Esophagus muscularis mucosa (tissue), 4 donors: Measurements from ENCODE around the gene NTRK3.

Source experiments
- EP300 ChIP-seq: sonication (generic); formaldehyde crosslinking; IDR thresholded peaks from one replicate; pipeline ENCODE4 v1.6.1; 2017; ENCODE audit warnings: antibody characterized with exemption
- POLR2A ChIP-seq: fragments of 450-650 bp; IDR thresholded peaks from one replicate; pipeline ENCODE4 v1.6.1; 2017; ENCODE audit warnings: antibody characterized with exemption, moderate library complexity, mild to moderate bottlenecking, low read depth
- TF ChIP-seq, protein P1 (sequence below), 3 experiments: fragments of 200-600 bp in 2 of 3; fragments of 450-650 bp in 1 of 3; sonication (generic) in 2 of 3; IDR thresholded peaks; one replicate each; pipeline ENCODE4 v1.5.1; 2017 to 2019; ENCODE audit warnings: antibody characterized with exemption in 3 of 3, mild to moderate bottlenecking in 2 of 3, moderate library complexity in 1 of 3

DNA sequence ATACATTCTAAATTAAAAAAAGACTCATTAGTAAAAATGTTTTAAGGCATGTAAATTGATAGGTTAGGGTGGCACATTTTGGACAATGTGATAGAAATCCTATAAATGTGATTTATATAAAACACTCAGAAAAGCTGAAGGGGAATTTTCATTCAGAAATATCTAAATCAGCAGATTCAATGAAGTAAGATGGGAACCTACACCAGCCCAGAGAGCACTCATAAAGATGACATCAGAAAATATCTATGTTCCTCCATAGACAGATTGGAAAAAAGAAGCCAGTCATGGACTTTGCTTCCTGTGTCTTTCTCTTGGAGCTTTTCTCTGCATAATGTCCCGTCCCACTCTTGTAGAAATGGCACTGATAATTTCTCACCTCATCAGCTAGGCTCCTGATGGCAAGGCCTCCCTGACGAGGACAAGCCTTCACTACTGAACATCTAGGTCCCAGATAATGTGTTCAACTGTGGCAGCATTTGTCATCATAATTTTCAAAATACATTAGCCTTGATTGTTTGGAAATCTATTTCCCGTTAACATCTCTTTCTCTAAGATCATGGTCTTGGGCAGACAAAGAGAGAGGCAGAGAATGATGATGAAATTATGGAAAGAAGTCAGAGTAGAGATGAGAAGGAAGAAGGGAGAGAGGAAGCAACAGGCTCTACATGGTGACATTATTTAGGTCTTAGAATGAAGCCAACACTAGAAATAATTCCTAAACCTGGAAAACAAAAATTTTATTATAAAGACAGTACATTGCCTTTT, 354.4 kb downstream of the NTRK3 start:
- TF ChIP-seq, protein P1, sequence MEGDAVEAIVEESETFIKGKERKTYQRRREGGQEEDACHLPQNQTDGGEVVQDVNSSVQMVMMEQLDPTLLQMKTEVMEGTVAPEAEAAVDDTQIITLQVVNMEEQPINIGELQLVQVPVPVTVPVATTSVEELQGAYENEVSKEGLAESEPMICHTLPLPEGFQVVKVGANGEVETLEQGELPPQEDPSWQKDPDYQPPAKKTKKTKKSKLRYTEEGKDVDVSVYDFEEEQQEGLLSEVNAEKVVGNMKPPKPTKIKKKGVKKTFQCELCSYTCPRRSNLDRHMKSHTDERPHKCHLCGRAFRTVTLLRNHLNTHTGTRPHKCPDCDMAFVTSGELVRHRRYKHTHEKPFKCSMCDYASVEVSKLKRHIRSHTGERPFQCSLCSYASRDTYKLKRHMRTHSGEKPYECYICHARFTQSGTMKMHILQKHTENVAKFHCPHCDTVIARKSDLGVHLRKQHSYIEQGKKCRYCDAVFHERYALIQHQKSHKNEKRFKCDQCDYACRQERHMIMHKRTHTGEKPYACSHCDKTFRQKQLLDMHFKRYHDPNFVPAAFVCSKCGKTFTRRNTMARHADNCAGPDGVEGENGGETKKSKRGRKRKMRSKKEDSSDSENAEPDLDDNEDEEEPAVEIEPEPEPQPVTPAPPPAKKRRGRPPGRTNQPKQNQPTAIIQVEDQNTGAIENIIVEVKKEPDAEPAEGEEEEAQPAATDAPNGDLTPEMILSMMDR (IDR thresholded peaks at IDR 0.05): no peak
- no peak for TF ChIP-seq POLR2A
- no peak for TF ChIP-seq EP300
